ENCODE measurements around the gene TUBA3C.
"Not testable (repeated sequence)": the region's sequence is repeated elsewhere in the genome, so short reads cannot be mapped to it uniquely, and the experiment has no call there.

Gene TUBA3C

GRCh38 chr13:19181621-19182485, at the start of gene TUBA3C:
Gene TUBA3C, minus strand, starts transcription at chr13:19181824. Its CDS starts 77 bp downstream, at chr13:19181747.
- no peak for DNase-seq (ENCODE audit: insufficient read length, low spot score)
- FAIRE-seq, result no peak

DNA sequence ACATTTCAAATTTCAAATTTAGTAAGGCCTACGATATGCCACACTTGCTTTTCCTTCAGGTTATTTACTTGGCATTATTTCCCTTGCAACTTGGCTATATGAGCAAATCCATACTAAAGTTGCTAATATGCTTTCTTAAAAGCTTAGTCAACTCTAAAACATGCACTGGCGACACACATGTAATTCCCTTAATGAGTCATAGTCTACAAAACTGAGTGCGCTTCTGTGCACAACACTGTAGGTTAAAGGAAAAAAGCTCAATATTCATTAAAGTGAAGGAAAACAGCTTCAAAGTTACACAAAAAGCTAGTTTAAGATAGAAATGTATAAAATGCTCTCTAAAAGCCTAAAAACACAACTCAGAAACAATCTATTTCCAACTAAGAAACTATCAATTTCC, 25.8 kb upstream of the TUBA3C start:
- FAIRE-seq; DNase-seq (ENCODE audit: insufficient read length, low spot score): not testable (repeated sequence)

- not testable (repeated sequence) for DNase-seq (ENCODE audit: insufficient read length, low spot score); FAIRE-seq
These were observed 11.0 kb upstream of the TUBA3C start for GRCh38 chr13:19192622-19193021.

GRCh38 chr13:19189911-19190310, 8.3 kb upstream of the TUBA3C start:
- FAIRE-seq, result not testable (repeated sequence)

GRCh38 chr13:19189368-19189767, 7.7 kb upstream of the TUBA3C start:
- not testable (repeated sequence) for FAIRE-seq; DNase-seq (ENCODE audit: insufficient read length, low spot score)

More at GRCh38 chr13:19189911-19190310, 8.3 kb upstream of the TUBA3C start:
- not testable (repeated sequence) for DNase-seq (ENCODE audit: insufficient read length, low spot score)

DNA sequence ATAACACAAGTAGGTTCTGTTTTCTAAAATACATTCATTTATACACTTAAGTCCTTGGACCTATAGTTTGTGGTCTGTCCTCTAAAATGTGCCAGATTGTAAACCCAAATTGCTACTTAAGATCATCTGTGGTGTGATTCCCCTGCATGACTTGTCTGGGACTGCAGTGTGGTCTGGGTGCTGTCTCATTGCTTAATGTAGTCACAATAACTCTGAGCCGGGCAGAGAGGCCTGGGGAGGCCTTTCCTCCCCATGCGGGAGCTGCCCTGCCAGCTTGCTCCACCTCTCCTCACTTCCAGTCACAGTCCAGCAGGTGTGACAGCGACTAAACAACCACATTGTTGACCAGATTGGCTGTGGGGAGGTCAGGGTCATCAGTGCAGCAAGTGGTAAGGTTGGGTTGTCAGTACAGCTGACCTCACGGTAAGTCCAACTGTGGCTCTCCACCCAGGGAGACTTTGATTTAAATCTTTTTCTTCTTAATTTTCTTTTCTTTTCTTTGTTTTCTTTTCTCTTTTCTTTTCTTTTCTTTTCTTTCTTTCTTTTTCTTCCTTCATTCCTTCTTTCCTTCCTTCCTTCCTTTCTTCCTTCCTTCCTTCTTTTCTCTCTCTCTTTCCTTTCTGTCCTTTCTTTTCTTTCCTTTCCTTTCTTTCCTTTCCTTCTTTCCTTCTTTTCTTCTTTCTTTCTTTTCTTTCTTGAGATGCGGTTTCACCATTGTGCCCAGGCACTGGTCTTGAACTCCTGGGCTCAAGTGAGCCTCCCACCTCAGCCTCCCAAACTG, 4.4 kb upstream of the TUBA3C start:
- no peak for DNase-seq (ENCODE audit: insufficient read length, low spot score)
- no peak for FAIRE-seq

GRCh38 chr13:19185086-19185864, 3.7 kb upstream of the TUBA3C start:
- DNase-seq (ENCODE audit: insufficient read length, low spot score) (no peak), FAIRE-seq (no peak)

- no peak for DNase-seq (ENCODE audit: insufficient read length, low spot score)
- no peak for FAIRE-seq
These were observed 2.6 kb upstream of the TUBA3C start for GRCh38 chr13:19184176-19184575.

- DNase-seq (ENCODE audit: insufficient read length, low spot score) (no peak), FAIRE-seq (no peak)
These were observed 2.1 kb upstream of the TUBA3C start for GRCh38 chr13:19183676-19184075.

- FAIRE-seq, result no peak
These were observed 912 bp upstream of the TUBA3C start for GRCh38 chr13:19182536-19182935.

GRCh38 chr13:19181021-19181620, 503 bp downstream of the TUBA3C start:
- FAIRE-seq, result no peak
- DNase-seq (ENCODE audit: insufficient read length, low spot score), result no peak

More at GRCh38 chr13:19182536-19182935, 912 bp upstream of the TUBA3C start:
- no peak for DNase-seq (ENCODE audit: insufficient read length, low spot score)

DNA sequence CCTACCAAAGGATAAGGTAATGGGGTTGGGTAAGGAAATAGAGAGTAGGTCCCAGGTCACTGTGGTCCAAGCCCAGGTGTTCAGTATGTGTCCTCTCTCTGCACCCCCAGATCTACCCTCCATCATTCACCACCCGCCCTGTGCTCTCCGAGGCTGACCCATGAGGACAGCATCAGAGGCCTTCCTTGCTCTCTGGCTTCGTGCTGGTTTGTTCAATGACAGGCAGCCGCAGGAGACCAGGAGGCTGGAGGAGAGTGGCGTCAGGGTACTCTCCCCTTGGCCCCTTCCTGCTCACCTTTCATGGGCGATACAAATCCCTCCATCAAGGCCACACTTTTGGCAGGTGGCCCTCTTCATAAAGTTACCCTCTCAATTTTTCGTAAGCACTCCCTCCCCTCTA, 1.7 kb downstream of the TUBA3C start:
- DNase-seq (ENCODE audit: insufficient read length, low spot score) (no peak), FAIRE-seq (no peak)

DNA sequence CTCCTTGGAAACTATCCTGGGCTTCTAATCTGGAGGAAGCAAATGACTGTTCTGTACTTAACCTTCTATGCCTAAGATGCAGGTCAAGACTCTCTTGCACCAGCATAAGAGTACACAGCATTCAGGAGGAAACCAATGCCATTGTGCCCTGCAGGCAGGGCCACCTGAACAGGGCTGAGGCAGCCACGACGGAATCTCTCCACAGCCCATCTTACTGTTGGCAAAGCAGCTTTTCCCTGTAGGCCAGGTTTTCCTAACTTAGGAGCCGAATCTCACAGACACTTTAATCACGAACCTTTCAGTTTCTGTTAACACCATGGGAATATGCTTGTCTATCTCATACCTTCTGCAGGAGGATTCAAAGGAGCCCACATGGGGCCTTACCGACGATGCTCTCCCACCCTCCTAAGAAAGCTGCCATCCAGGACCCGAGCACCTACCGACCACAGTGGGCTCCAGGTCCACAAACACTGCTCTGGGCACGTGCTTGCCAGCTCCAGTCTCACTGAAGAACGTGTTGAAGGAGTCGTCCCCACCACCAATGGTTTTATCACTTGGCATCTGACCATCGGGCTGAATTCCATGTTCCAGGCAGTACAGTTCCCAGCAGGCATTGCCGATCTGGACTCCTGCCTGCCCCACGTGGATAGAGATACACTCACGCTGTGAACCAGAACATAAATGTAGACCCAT, 2.6 kb downstream of the TUBA3C start:
- no peak for DNase-seq (ENCODE audit: insufficient read length, low spot score)

DNA sequence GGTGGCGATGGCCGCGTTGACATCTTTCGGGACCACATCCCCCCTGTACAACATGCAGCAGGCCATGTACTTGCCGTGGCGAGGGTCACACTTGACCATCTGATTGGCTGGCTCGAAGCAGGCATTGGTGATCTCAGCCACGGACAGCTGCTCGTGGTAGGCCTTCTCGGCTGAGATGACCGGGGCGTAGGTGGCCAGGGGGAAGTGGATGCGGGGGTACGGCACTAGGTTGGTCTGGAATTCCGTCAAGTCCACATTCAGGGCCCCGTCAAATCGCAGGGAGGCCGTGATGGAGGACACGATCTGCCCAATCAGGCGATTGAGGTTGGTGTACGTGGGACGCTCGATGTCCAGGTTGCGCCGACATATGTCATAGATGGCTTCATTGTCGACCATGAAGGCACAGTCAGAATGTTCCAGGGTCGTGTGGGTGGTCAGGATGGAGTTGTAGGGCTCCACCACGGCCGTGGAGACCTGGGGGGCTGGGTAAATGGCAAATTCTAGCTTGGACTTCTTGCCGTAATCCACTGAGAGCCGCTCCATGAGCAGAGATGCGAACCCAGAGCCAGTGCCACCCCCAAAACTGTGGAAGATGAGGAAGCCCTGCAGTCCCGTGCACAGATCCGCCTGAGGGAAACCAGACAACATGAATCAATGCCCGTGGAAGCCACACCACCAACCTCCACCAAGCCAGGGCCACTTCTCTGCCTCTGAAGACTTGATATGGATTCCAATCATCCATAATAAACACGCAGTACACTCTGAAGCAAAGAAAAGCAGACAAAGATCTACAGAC, 4.4 kb downstream of the TUBA3C start:
- DNase-seq (ENCODE audit: insufficient read length, low spot score); FAIRE-seq: not testable (repeated sequence)

More for the DNA sequence above, 2.6 kb downstream of the TUBA3C start:
- FAIRE-seq, result no peak

- no peak for FAIRE-seq
- DNase-seq (ENCODE audit: insufficient read length, low spot score), result no peak
These were observed 7.9 kb downstream of the TUBA3C start for GRCh38 chr13:19173752-19174151.

GRCh38 chr13:19172647-19173030, 9.0 kb downstream of the TUBA3C start:
- DNase-seq (ENCODE audit: insufficient read length, low spot score), result no peak
- FAIRE-seq, result no peak

DNA sequence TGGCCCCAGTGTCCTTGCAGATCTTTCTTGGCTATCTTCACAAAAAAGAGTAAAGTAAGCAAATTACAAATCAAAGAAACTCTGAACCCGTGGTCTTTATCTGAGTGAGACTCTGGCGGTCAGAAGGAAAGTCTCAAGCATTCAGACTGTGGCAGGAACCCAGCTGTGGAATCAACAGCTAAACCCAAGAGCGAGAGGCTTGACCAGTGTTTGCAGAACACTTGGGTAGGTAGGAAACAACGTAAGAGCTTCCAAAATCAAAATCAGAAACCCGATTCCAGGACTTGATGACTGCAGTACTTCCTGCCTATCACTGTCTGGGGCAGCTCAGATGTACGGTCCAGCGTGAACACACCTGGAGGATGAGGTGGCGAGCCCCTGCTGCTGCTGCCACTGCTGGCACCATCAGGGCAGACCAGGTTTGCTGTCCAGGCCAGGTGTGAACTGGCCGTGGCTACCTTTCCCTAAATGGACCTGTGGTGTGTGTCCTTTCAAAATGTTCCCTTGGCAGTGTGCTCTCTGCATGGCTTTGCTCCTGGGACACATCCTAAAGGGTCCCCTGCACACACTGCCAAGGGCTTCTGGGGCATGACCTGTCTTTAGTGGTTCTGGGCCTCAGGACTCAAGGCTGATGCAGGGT, 9.5 kb downstream of the TUBA3C start:
- FAIRE-seq, result no peak

DNA sequence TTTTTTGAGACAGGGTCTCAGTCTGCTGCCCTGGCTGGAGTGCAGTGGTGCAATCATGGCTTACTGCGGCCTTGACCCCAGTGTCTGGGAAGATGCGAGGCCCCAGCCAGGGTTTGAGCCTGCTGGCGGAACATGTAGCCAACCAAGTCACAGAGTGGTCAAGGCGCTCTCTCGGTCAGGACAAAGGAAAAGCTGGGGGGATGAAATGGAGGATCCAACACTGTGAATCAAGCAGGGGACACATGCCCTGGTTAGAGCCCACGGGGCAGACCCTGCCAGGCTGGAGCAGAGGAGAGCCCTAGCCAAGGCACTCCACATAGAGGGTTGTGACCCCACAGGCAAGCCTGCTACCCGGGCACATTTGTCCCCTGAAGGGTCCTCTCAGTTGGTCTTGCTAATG, 10.1 kb downstream of the TUBA3C start:
- DNase-seq (ENCODE audit: insufficient read length, low spot score) (no peak), FAIRE-seq (no peak)

More for the DNA sequence above, 9.5 kb downstream of the TUBA3C start:
- DNase-seq (ENCODE audit: insufficient read length, low spot score), result no peak

All from GM19239 (cell line).